ENCODE measurements around the gene DNAJC5. TPM values are rescaled to one million over a fixed set of nuclear protein-coding genes. Genes with fewer than 3 reads are reported as not detected.

Gene DNAJC5
- total and polyA plus RNA-seq, 5 donors = 32.2 to 51.0 (median 49.5) TPM

- H3K4me1 ChIP-seq (ENCODE audit: control insufficient read depth, insufficient read depth, low read length) = peaks cover 12% of the 10 kb centered on the region
- peak overlapping the region; percentile 29 for H3K27ac ChIP-seq (ENCODE audit: low read length)
- intact Hi-C loops (cut with DNase I) = loop anchor here in 1 of 4 donors (10.0 kb wide), 1 partner anchor 78 kb away; the partner anchor contains the start of gene SAMD10
Measured at GRCh38 chr20:63896264-63897105, 1.6 kb downstream of the DNAJC5 start.

GRCh38 chr20:63897978-63898561, 3.1 kb downstream of the DNAJC5 start:
- Histone ChIP-seq H3K27ac (ENCODE audit: low read length) (no peak overlapping the region), H3K27me3 (ENCODE audit: control insufficient read depth, insufficient read depth) (no peaks in the 10 kb centered on the region), H3K4me3 (ENCODE audit: low read length) (no peak overlapping the region), H3K4me1 (ENCODE audit: control insufficient read depth, insufficient read depth, low read length) (peaks cover 12% of the 10 kb centered on the region), H3K9me3 (ENCODE audit: control insufficient read depth, low read length) (no peaks in the 10 kb centered on the region)
- DNase-seq (no peak), ATAC-seq (no peak)
- WGBS = 86% methylated on average over 6 of the region's 6 CpGs
- intact Hi-C loops (cut with DNase I) = loop anchor here in 1 of 4 donors (10.0 kb wide), 1 partner anchor 77 kb away; the partner anchor contains the start of gene SAMD10

More at GRCh38 chr20:63896264-63897105, 1.6 kb downstream of the DNAJC5 start:
- Histone ChIP-seq H3K4me3 (ENCODE audit: low read length) (peak overlapping the region; percentile 99), H3K9me3 (ENCODE audit: control insufficient read depth, low read length) (no peaks in the 10 kb centered on the region), H3K27me3 (ENCODE audit: control insufficient read depth, insufficient read depth) (no peaks in the 10 kb centered on the region)
- DNase-seq = peak; percentile 57 to 84 (median 82)
- peak; percentile 16 to 21 for ATAC-seq
- WGBS = 13% methylated on average over 18 of the region's 18 CpGs

GRCh38 chr20:63898882-63899558, 4.1 kb downstream of the DNAJC5 start:
- 55% methylated on average over 10 of the region's 10 CpGs for WGBS
- intact Hi-C loops (cut with DNase I) = loop anchor here in 1 of 4 donors (10.0 kb wide), 1 partner anchor 76 kb away; the partner anchor contains the start of gene SAMD10
- DNase-seq = no peak
- ATAC-seq = no peak
- peaks cover 11% of the 10 kb centered on the region for H3K4me1 ChIP-seq (ENCODE audit: control insufficient read depth, insufficient read depth, low read length)
- no peaks in the 10 kb centered on the region for H3K9me3 ChIP-seq (ENCODE audit: control insufficient read depth, low read length)
- no peak overlapping the region for H3K27ac ChIP-seq (ENCODE audit: low read length)
- H3K27me3 ChIP-seq (ENCODE audit: control insufficient read depth, insufficient read depth) = no peaks in the 10 kb centered on the region
- no peak overlapping the region for H3K4me3 ChIP-seq (ENCODE audit: low read length)

- 73% methylated on average over 3 of the region's 3 CpGs for WGBS
- Histone ChIP-seq H3K4me3 (ENCODE audit: low read length) (no peak overlapping the region), H3K9me3 (ENCODE audit: control insufficient read depth, low read length) (no peaks in the 10 kb centered on the region), H3K4me1 (ENCODE audit: control insufficient read depth, insufficient read depth, low read length) (peaks cover 10% of the 10 kb centered on the region), H3K27ac (ENCODE audit: low read length) (no peak overlapping the region), H3K27me3 (ENCODE audit: control insufficient read depth, insufficient read depth) (no peaks in the 10 kb centered on the region)
- DNase-seq (no peak), ATAC-seq (no peak)
- intact Hi-C loops (cut with DNase I) = loop anchor here in 1 of 4 donors (10.0 kb wide), 1 partner anchor 74 kb away; the partner anchor contains the start of gene SAMD10
Measured at GRCh38 chr20:63900413-63900812, 5.5 kb downstream of the DNAJC5 start.

- intact Hi-C loops (cut with DNase I) = loop anchor here in 1 of 4 donors (10.0 kb wide), 1 partner anchor 71 kb away; the partner anchor contains the start of gene SAMD10
- ATAC-seq = no peak
Measured at GRCh38 chr20:63903796-63904561, 9.1 kb downstream of the DNAJC5 start.

GRCh38 chr20:63908008-63908682, 13.2 kb downstream of the DNAJC5 start:
- intact Hi-C loops (cut with DNase I) = loop anchor here in 2 of 4 donors (5.0 to 10.0 kb wide), 2 partner anchors 49 to 67 kb away; partner anchors contain the start of genes SAMD10 (in 1 of the 2) and UCKL1 (in 1 of the 2)
- no peak overlapping the region for H3K27ac ChIP-seq (ENCODE audit: low read length)
- H3K4me1 ChIP-seq (ENCODE audit: control insufficient read depth, insufficient read depth, low read length) = peaks cover 14% of the 10 kb centered on the region
- DNase-seq (no peak), ATAC-seq (peak in 1 of 2 donors; percentile 52)
- no peak overlapping the region for H3K4me3 ChIP-seq (ENCODE audit: low read length)
- 65% methylated on average over 16 of the region's 16 CpGs for WGBS
- H3K9me3 ChIP-seq (ENCODE audit: control insufficient read depth, low read length) = no peaks in the 10 kb centered on the region
- no peaks in the 10 kb centered on the region for H3K27me3 ChIP-seq (ENCODE audit: control insufficient read depth, insufficient read depth)

More at GRCh38 chr20:63903796-63904561, 9.1 kb downstream of the DNAJC5 start:
- Histone ChIP-seq H3K9me3 (ENCODE audit: control insufficient read depth, low read length) (no peaks in the 10 kb centered on the region), H3K4me1 (ENCODE audit: control insufficient read depth, insufficient read depth, low read length) (peaks cover 8% of the 10 kb centered on the region), H3K27ac (ENCODE audit: low read length) (no peak overlapping the region), H3K27me3 (ENCODE audit: control insufficient read depth, insufficient read depth) (no peaks in the 10 kb centered on the region), H3K4me3 (ENCODE audit: low read length) (no peak overlapping the region)
- no peak for DNase-seq
- WGBS = 86% methylated on average over 11 of the region's 11 CpGs

- no peaks in the 10 kb centered on the region for H3K9me3 ChIP-seq (ENCODE audit: control insufficient read depth, low read length)
- DNase-seq (no peak), ATAC-seq (peak in 1 of 2 donors; percentile 33)
- peaks cover 14% of the 10 kb centered on the region for H3K4me1 ChIP-seq (ENCODE audit: control insufficient read depth, insufficient read depth, low read length)
- intact Hi-C loops (cut with DNase I) = no loop called here
- 41% methylated on average over 12 of the region's 12 CpGs for WGBS
- no peaks in the 10 kb centered on the region for H3K27me3 ChIP-seq (ENCODE audit: control insufficient read depth, insufficient read depth)
- no peak overlapping the region for H3K4me3 ChIP-seq (ENCODE audit: low read length)
- H3K27ac ChIP-seq (ENCODE audit: low read length) = no peak overlapping the region
Measured at GRCh38 chr20:63911176-63911575, 16.2 kb downstream of the DNAJC5 start.

- Histone ChIP-seq H3K9me3 (ENCODE audit: control insufficient read depth, low read length) (no peaks in the 10 kb centered on the region), H3K4me1 (ENCODE audit: control insufficient read depth, insufficient read depth, low read length) (peaks cover 6% of the 10 kb centered on the region), H3K4me3 (ENCODE audit: low read length) (no peak overlapping the region), H3K27me3 (ENCODE audit: control insufficient read depth, insufficient read depth) (no peaks in the 10 kb centered on the region), H3K27ac (ENCODE audit: low read length) (no peak overlapping the region)
- intact Hi-C loops (cut with DNase I) = no loop called here
- DNase-seq = no peak
- ATAC-seq = no peak
- 94% methylated on average over 12 of the region's 12 CpGs for WGBS
Measured at GRCh38 chr20:63913768-63914167, 18.8 kb downstream of the DNAJC5 start.

GRCh38 chr20:63915471-63915870, 20.5 kb downstream of the DNAJC5 start:
- intact Hi-C loops (cut with DNase I) = no loop called here
- H3K27me3 ChIP-seq (ENCODE audit: control insufficient read depth, insufficient read depth) = no peaks in the 10 kb centered on the region
- DNase-seq = peak in 1 of 3 donors; percentile 70
- H3K27ac ChIP-seq (ENCODE audit: low read length) = no peak overlapping the region
- 81% methylated on average over 6 of the region's 6 CpGs for WGBS
- H3K9me3 ChIP-seq (ENCODE audit: control insufficient read depth, low read length) = no peaks in the 10 kb centered on the region
- peak; percentile 47 to 71 for ATAC-seq
- no peak overlapping the region for H3K4me3 ChIP-seq (ENCODE audit: low read length)
- H3K4me1 ChIP-seq (ENCODE audit: control insufficient read depth, insufficient read depth, low read length) = peaks cover 3% of the 10 kb centered on the region

Data from right cardiac atrium (tissue), 5 donors.